SH-SY5Y (cell line): ENCODE data around the gene DNAJB1.

Experiments
- GATA2 ChIP-seq: IDR thresholded peaks from 2 replicates; pipeline ENCODE4 v1.6.1; 2011; ENCODE audit warnings: mild to moderate bottlenecking, low read depth, low read length
- GATA3 ChIP-seq: IDR thresholded peaks from 2 replicates; pipeline ENCODE4 v1.6.1; 2011; ENCODE audit warnings: low read depth, mild to moderate bottlenecking, low read length, moderate library complexity

DNAJB1 gene

DNA sequence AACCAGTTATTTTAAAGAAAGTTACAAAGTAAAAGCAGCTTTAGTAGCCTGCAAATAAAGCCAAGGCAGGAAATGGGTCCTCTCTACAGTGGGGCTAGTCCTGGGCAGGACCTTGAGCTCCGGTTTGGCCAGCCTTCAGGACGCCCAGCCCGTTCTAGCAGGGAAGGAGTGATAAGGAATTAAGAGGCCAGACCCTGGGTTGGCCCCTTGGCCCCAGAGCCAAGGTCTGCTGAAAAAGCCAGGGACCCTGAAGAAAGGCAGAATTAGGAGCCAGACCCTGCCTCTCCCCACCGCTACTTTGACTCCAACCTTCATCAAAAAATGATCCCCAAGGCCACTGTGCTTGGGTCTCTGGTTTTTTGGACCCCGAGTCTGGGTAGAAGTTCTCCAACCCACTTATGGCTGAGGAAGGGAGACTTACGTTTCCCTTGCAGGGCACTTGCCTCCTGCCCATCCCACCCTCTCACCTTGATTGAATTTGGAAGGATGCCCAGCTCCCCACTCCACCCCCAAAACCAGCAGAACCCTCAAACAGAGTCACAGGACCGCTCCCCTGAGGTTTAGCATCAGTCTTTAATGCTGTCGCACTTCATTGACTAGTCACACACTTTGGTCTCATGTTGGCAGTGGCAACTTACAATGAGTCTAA lies 3.9 kb downstream of the DNAJB1 start:
- TF ChIP-seq GATA2: no peak
- TF ChIP-seq GATA3: no peak

DNA sequence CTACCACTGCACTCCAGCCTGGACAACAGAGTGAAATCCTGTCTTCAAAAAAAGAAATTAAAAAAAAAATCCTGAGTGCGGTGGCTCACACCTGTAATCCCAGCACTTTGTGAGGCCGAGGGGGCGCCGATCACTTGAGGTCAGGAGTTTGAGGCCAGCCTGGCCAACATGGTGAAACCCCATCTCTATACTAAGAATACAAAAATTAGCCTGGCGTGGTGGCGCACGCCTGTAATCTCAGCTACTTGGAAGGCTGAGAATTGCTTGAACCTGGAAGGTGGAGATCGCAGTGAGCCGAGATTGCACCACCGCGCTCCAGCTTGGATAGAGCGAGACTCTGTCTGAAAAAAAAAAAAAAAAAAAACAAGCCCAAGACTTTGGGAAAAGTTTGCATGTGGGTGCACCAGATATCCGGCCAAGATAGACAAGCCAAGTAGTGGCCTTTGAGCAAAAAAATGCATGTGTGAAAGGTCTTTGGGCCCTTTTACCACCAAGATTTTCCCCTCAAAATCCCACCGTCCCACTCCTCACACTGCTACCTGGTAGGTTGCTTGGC lies 5.7 kb downstream of the DNAJB1 start:
- TF ChIP-seq GATA2 (no peak), GATA3 (no peak)

DNA sequence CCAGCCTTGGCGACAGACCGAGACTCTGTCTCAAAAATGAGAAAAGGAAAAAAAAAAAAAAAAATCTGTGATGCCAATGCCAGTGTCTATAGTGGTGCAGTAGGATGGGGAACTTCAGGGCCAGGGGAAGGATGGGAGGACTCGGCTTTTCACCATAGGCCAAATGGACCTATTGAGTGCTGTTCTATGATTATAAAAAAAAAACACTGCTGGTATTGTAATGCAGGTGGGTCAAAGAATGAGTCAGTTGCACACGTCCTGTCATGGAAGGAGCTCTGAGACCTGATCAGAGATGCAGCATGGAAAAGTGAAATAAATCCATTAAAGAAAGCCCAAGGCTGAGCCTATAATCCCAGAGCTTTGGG lies 7.0 kb downstream of the DNAJB1 start:
- TF ChIP-seq GATA3 (no peak), GATA2 (no peak)

DNA sequence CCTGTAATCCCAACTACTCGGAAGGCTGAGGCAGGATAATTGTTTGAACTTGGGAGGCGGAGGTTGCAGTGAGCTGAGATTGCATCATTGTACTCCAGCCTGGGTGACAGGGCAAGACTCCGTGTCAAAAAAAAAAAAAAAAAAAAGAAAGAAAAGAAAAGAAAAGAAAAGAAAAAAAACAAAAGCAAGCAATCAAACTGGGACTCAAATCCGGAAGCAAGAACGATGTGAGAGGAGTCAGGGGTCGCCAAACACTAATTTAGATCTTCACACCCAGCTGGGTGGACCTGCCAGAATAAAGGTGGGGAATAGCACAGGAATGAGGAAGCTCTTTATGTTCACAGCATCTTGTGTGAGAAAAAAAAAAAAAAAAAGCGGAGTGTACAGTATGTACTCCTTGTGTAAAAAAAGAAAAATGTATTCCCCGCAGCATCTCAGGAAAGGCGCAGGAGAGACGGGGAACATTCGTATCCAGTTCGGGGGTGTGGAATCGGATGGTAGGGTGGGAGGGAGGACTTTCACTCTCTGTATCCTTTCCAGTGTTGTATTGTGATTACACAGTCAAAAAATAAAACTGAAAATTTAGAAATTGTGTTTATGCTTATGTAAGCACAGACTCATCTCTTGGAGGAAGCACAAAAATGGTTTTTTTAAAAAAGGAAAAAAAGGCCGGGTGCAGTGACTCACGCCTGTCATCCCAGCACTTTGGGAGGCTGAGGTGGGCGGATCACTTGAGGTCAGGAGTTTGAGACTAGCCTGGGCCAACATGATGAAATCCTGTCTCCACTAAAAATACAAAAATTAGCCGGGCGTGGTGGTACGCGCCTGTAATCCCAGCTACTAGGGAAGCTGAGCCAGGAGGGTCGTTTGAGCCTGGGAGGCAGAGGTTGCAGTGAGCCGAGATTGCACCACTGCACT lies 7.6 kb downstream of the DNAJB1 start:
- TF ChIP-seq GATA3 (no peak), GATA2 (no peak)

DNA sequence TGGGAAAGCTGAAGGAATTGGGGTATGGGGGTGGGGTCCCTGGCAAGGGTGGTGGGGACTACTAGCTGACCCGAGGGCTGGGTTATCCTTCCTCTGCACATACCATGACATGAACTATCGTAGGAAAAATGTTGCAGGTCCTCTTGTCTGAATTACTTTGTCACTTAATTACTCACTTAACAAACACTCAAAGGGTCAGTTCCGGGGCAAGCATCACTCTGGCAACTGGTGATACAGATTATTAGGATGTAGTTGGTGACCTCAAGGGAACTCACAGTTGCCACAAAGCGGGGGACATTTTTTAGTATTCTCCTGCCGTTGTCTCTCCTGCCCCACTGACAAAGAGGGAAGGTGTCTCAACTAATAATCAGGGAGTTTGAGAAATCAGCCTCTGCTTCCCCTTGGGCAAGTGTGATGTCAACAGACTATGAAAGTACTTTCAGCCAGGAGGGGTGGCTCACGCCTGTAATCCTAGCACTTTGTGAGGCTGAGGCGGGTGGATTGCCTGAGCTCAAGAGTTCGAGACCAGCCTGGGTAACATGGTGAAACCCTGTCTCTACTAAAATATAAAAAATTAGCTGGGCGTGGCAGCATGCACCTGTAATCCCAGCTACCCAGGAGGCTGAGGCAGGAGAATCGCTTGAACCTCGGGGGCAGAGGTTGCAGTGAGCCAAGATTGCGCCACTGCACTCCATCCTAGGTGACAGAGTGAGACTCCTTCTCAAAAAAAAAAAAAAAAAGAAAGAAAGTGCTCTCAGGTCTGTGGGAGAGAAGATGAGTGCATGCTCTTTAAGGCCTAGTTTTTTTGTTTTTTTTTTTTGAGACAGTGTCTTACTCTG lies 10.3 kb downstream of the DNAJB1 start:
- no peak for TF ChIP-seq GATA2
- no peak for TF ChIP-seq GATA3

DNA sequence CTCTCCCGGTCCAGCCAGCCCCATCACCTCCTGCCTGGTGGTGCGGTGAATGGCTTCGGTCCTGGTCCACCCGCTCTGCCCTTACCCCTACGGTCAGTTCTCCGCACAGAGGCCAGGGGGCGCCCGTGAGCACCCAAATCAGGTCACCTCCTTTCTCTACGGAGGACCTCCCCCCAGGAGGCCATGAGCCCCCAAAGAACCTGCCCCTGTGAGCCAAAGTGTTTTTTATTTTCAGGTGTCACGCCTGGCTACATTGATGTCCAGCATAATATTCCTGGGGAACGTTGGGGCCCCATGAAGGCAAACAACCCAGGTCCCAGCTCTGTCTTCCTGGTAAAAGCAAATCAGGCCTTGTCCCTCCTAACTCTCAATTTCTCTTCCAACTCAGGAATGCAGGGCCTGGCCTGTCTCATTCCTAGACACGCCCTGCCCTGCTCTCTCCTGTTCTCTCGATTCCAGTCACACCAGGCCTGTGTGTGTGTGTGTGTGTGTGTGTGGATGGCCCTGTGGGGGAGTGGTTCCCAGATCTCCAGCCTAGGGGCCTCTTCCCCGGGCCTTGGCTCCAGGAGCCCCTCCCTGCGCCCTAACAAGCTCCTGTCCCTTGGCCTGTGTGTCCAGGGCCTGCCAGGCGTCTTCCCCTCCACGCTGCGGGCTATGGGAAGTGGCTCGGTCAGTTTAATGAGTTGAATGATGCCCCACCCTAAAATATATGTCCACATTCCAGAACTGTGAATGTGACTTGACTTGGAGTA lies 12.5 kb downstream of the DNAJB1 start:
- TF ChIP-seq GATA2 (no peak), GATA3 (no peak)

DNA sequence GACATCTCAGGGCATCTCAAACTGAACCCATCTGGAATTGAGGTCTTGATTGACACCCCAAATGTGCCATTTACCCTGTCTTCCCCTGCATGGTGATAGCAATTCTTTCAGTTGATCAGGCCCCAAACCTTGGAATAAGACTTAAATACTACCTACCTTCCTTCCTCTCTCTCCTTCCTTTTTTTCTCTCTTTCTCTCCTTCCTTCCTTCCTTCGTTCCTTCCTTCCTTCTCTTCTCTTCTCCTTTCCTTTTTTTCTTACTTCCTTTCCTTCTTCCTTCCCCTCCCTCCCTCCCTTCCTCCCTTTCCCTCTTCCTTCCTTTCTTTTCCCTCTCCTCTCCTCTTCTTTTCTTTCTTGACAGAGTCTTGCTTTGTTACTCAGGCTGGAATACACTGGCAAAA lies 14.9 kb downstream of the DNAJB1 start:
- no peak for TF ChIP-seq GATA3
- no peak for TF ChIP-seq GATA2

DNA sequence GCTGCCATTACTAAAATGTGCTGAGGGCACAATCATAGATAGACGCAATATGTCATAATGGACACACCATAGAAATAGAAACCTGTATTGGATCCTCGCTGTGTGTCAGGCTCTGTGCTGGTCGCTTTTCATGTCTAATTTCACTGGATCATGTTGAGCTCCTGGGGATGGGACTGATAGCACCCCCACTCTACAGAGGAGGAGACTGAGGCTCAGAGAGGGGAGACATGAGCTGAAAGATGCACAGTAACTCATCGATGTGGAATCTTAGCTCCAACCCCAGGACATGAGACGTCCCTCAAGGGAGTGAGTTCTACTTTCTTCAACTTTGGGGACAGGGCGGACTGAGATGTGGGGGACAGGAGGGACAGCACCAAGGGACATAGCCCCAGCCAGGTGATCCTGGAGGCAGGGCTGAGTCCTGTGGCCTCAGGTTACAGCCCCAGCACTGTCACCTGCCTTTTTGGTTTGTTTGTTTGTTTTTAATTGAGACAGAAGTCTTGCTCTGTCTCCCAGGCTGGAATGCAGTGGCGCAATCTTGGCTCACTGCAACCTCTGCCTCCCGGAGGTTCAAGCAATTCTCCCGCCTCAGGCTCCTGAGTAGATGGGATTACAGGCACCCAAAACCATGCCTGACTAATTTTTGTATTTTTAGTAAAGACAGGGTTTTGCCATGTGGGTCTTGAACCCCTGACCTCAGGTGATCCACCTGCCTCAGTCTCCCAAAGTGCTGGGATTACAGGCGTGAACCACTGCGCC lies 15.7 kb downstream of the DNAJB1 start:
- no peak for TF ChIP-seq GATA3
- no peak for TF ChIP-seq GATA2

DNA sequence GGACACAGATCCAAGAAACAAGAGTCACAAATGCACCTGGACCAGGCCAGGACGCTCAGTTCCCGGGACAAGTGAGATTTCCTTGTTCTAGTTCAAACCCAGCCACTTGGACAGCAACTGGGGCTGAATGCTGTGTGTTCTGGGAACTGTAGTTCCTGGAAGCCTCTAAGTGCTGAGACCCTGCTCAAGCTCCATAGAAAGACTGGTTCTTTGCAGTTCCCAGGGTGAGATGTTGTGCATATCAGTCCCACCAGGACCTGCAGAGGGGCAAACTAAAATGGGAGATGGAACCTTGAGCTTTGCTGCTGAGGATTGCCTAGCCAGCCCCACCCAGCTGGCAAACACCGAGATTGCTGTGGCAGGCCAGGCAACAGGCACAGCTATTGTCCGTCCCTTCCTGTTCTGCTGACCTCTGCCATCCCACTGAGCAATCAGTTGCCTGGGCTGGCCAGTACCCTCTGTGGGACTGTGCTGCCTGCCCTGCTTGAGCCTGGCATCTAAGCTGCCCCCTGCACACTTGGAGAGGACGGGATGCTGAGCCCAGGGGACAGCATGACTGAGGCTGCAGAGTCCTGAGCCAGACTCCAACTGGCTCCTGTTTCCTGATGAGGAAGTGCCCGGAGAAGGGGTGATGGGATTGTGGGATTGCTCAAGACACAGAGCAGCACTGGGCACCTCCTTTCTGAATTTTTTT lies 20.8 kb downstream of the DNAJB1 start:
- no peak for TF ChIP-seq GATA3
- no peak for TF ChIP-seq GATA2

DNA sequence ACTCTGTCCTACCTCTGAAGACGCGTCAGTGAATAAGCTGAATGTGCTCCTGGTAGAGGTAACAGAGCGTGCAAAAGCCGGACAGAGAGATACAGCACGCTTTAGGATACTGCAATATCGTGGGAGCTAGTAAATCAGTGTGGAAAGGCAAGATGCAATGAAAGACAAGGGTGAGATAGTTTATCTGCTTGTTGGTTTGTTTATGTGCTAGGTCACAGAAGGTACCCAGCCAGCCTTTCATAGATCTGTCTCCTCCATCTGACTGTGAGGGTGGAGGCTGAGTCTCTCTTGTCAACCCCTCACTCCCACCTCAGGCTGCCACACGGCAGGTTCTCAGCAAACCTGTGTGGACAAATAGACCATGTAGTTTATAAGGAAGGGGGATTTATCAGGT lies 21.4 kb downstream of the DNAJB1 start:
- no peak for TF ChIP-seq GATA3
- no peak for TF ChIP-seq GATA2

DNA sequence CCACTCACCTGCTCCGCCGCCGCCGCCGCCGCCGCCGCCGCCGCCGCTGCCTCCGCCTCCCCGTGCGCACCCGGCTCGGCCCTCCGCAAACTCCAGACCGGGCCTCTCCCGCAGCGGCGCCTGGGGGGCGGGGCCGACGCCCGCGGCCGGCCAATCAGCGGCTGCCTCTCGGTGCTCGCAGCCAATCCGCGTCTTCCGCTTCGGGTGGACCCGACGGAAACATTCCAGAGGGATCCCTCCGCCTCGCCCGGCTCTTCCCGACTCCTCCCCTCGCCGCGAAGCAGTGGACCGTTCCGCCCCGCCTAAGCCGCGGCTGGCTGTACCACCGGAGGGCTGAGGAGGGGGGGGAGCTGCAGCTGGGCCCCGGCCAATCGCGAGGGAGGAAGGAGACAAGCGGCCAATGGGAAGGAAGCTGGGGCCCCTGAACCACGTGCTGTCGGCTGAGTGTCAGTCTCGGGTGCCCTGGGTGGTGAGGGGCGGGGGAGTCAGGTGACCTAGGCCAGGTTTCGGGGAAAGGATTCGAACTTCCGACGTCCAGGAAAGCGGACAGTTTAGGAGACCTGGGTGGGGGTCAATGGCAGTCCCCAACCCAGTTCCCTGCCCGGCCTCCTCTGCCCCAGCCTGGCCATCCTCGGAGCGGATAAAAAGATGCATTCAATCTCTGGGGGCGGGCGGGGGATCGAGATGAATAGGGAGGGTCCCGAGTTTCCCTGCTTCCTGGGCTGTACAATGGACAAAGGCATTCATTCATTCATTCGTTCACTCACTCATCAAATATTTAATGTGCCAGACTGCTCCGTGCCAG lies 22.0 kb downstream of the DNAJB1 start, which contains the start of gene GIPC1:
Gene GIPC1 (minus strand): TSS at position 99 of the 805 bp plus-strand sequence. CDS start 13,151 bp downstream, outside the sequence.
- no peak for TF ChIP-seq GATA3
